SKM-1 treated with dmso at 0.1 percent for 144 hours (cell line): ENCODE data around the gene FLT4.
"Not testable (repeated sequence)": the region's sequence is repeated elsewhere in the genome, so short reads cannot be mapped to it uniquely, and the experiment has no call there.

Experiments
- DNase-seq: peaks from one replicate; lab custom pipeline; 2025; ENCODE audit not compliant: unreplicated experiment; lab: John Stamatoyannopoulos, UW

The FLT4 gene

GRCh38 chr5:180649297-180650039, at the start of gene FLT4:
Gene FLT4, minus strand, starts transcription at chr5:180649600. Its CDS starts 55 bp downstream, at chr5:180649545.
- DNase-seq, result no peak

GRCh38 chr5:180699042-180699441, 49.6 kb upstream of the FLT4 start:
- DNase-seq, result no peak

- DNase-seq, result no peak
Observed at GRCh38 chr5:180696116-180696515, 46.7 kb upstream of the FLT4 start.

GRCh38 chr5:180692429-180692828, 43.0 kb upstream of the FLT4 start:
- no peak for DNase-seq

- no peak for DNase-seq
Observed at GRCh38 chr5:180691046-180691445, 41.6 kb upstream of the FLT4 start.

- DNase-seq, result no peak
Observed at GRCh38 chr5:180690562-180690961, 41.2 kb upstream of the FLT4 start.

GRCh38 chr5:180689775-180690174, 40.4 kb upstream of the FLT4 start:
- no peak for DNase-seq

GRCh38 chr5:180689071-180689694, 39.8 kb upstream of the FLT4 start:
- no peak for DNase-seq

- DNase-seq, result no peak
Observed at GRCh38 chr5:180688330-180689070, 39.1 kb upstream of the FLT4 start.

GRCh38 chr5:180686799-180687198, 37.4 kb upstream of the FLT4 start:
- not testable (repeated sequence) for DNase-seq

- no peak for DNase-seq
Observed at GRCh38 chr5:180684623-180685161, 35.3 kb upstream of the FLT4 start.

GRCh38 chr5:180683220-180683922, 34.0 kb upstream of the FLT4 start:
- no peak for DNase-seq

- DNase-seq, result no peak
Observed at GRCh38 chr5:180682560-180682959, 33.2 kb upstream of the FLT4 start.

GRCh38 chr5:180682008-180682407, 32.6 kb upstream of the FLT4 start:
- not testable (repeated sequence) for DNase-seq

GRCh38 chr5:180678319-180678718, 28.9 kb upstream of the FLT4 start:
- not testable (repeated sequence) for DNase-seq

GRCh38 chr5:180675036-180675635, 25.7 kb upstream of the FLT4 start:
- no peak for DNase-seq

- not testable (repeated sequence) for DNase-seq
Observed at GRCh38 chr5:180674090-180674475, 24.7 kb upstream of the FLT4 start.

- no peak for DNase-seq
Observed at GRCh38 chr5:180673371-180674089, 24.1 kb upstream of the FLT4 start.

GRCh38 chr5:180671958-180672524, 22.6 kb upstream of the FLT4 start:
- not testable (repeated sequence) for DNase-seq
